ENCODE results near the gene SGMS1.
"Not testable (repeated sequence)": the region's sequence is repeated elsewhere in the genome, so short reads cannot be mapped to it uniquely, and the experiment has no call there.

The SGMS1 gene

GRCh38 chr10:50623663-50624412 lies at the start of gene SGMS1:
Gene SGMS1 (minus strand): TSS chr10:50623956. CDS start chr10:50344114, 279,842 bp downstream.
- peak; percentile 84 to 85 for DNase-seq

GRCh38 chr10:50672152-50672551 lies 48.4 kb upstream of the SGMS1 start:
- DNase-seq: not testable (repeated sequence)

GRCh38 chr10:50671645-50672044 lies 47.9 kb upstream of the SGMS1 start:
- DNase-seq: not testable (repeated sequence)

- DNase-seq: not testable (repeated sequence)
These were observed 46.2 kb upstream of the SGMS1 start for GRCh38 chr10:50669957-50670356.

GRCh38 chr10:50667353-50667752 lies 43.6 kb upstream of the SGMS1 start:
- not testable (repeated sequence) for DNase-seq

- DNase-seq: not testable (repeated sequence)
These were observed 38.7 kb upstream of the SGMS1 start for GRCh38 chr10:50662420-50662819.

- DNase-seq: not testable (repeated sequence)
These were observed 37.8 kb upstream of the SGMS1 start for GRCh38 chr10:50661563-50661962.

GRCh38 chr10:50659865-50660730 lies 36.3 kb upstream of the SGMS1 start:
- not testable (repeated sequence) for DNase-seq

GRCh38 chr10:50659016-50659864 lies 35.5 kb upstream of the SGMS1 start:
- DNase-seq: not testable (repeated sequence)

- no peak for DNase-seq
These were observed 34.4 kb upstream of the SGMS1 start for GRCh38 chr10:50658165-50658564.

- no peak for DNase-seq
These were observed 30.0 kb upstream of the SGMS1 start for GRCh38 chr10:50653758-50654157.

GRCh38 chr10:50653142-50653541 lies 29.4 kb upstream of the SGMS1 start:
- DNase-seq: peak; percentile 10 to 43

- DNase-seq: no peak
These were observed 28.1 kb upstream of the SGMS1 start for GRCh38 chr10:50651808-50652207.

GRCh38 chr10:50650481-50650880 lies 26.7 kb upstream of the SGMS1 start:
- DNase-seq: no peak

GRCh38 chr10:50648935-50649227 lies 25.1 kb upstream of the SGMS1 start:
- no peak for DNase-seq

GRCh38 chr10:50648089-50648934 lies 24.6 kb upstream of the SGMS1 start:
- no peak for DNase-seq

GRCh38 chr10:50647350-50647749 lies 23.6 kb upstream of the SGMS1 start:
- DNase-seq: not testable (repeated sequence)

GRCh38 chr10:50645236-50645635 lies 21.5 kb upstream of the SGMS1 start:
- DNase-seq: no peak

- DNase-seq: no peak
These were observed 17.9 kb upstream of the SGMS1 start for GRCh38 chr10:50641626-50642025.

GRCh38 chr10:50640238-50640637 lies 16.5 kb upstream of the SGMS1 start:
- no peak for DNase-seq

- DNase-seq: no peak
These were observed 13.1 kb upstream of the SGMS1 start for GRCh38 chr10:50636618-50637579.

Data from hippocampal formation (tissue), 2 donors.